ENCODE data around the gene XPO5. TPM values are rescaled to one million over a fixed set of nuclear protein-coding genes. Genes with fewer than 3 reads are reported as not detected.
"Not testable (repeated sequence)": the region's sequence is repeated elsewhere in the genome, so short reads cannot be mapped to it uniquely, and the experiment has no call there.

The XPO5 gene
- total and polyA plus RNA-seq, 5 experiments from 2014 or later: 5.1 to 51.6 (median 8.7) TPM

GRCh38 chr6:43502666-43503065 is 73.2 kb downstream of the XPO5 start:
- no peak for DNase-seq
- H3K27me3 Mint-ChIP-seq: peaks cover 0 to 5% (median under 1%) of the 10 kb centered on the region in 5 donors
- no peak for ATAC-seq
- no peak overlapping the region for H3K4me3 Mint-ChIP-seq
- POLR2A ChIA-PET: interaction anchor here (0.6 to 2.4 kb wide), 2 partner anchors 46 to 135 kb away, joined by 3 to 6 read pairs; no protein-coding TSS in a partner anchor
- H3K4me1 Mint-ChIP-seq: peaks cover 2 to 11% (median 7%) of the 10 kb centered on the region in 4 donors
- no peaks in the 10 kb centered on the region for H3K9me3 Mint-ChIP-seq
- H3K36me3 Mint-ChIP-seq: peaks cover 3 to 69% (median 5%) of the 10 kb centered on the region in 3 donors
- H3K27ac Mint-ChIP-seq: peak overlapping the region in 3 of 10 donors; percentile 20 to 53 (median 51)

GRCh38 chr6:43500921-43501320 is 74.9 kb downstream of the XPO5 start:
- Mint-ChIP-seq H3K4me1 (peaks cover 0 to 3% (median 0%) of the 10 kb centered on the region in 4 donors), H3K9me3 (no peaks in the 10 kb centered on the region), H3K27me3 (no peaks in the 10 kb centered on the region), H3K36me3 (peaks cover 3 to 69% (median 5%) of the 10 kb centered on the region in 3 donors), H3K4me3 (no peak overlapping the region), H3K27ac (peak overlapping the region in 2 of 10 donors; percentile 14 to 76)
- ATAC-seq: no peak
- POLR2A ChIA-PET: interaction anchor here (1.3 kb wide), 1 partner anchor 16 kb away, joined by 7 read pairs; the partner anchor contains the start of genes POLR1C and YIPF3
- DNase-seq: no peak

GRCh38 chr6:43499028-43499815 is 76.6 kb downstream of the XPO5 start:
- Mint-ChIP-seq H3K9me3 (no peaks in the 10 kb centered on the region), H3K27ac (peak overlapping the region in 3 of 10 donors; percentile 22 to 66 (median 45))
- POLR2A ChIA-PET: interaction anchor here (2.0 kb wide), 1 partner anchor 10 kb away, joined by 4 read pairs; no protein-coding TSS in a partner anchor

GRCh38 chr6:43498291-43498690 is 77.5 kb downstream of the XPO5 start:
- H3K27me3 Mint-ChIP-seq, ATAC-seq, H3K9me3 Mint-ChIP-seq, DNase-seq, H3K4me3 Mint-ChIP-seq: not testable (repeated sequence)
- peak overlapping the region in 2 of 10 donors; percentile 45 to 51 for H3K27ac Mint-ChIP-seq
- POLR2A ChIA-PET: interaction anchor here (2.0 kb wide), 1 partner anchor 9 kb away, joined by 4 read pairs; no protein-coding TSS in a partner anchor
- peaks cover 8 to 24% (median 21%) of the 10 kb centered on the region in 4 donors for H3K4me1 Mint-ChIP-seq
- peaks cover 0 to 51% (median 5%) of the 10 kb centered on the region in 3 donors for H3K36me3 Mint-ChIP-seq

More at GRCh38 chr6:43499028-43499815, 76.6 kb downstream of the XPO5 start:
- Mint-ChIP-seq H3K4me3 (no peak overlapping the region), H3K4me1 (peaks cover 8 to 18% (median 12%) of the 10 kb centered on the region in 4 donors), H3K36me3 (peaks cover 3 to 60% (median 5%) of the 10 kb centered on the region in 3 donors), H3K27me3 (no peaks in the 10 kb centered on the region)
- no peak for DNase-seq
- ATAC-seq: no peak

- ATAC-seq (no peak), DNase-seq (no peak)
- no peaks in the 10 kb centered on the region for H3K9me3 Mint-ChIP-seq
- peaks cover 10 to 30% (median 25%) of the 10 kb centered on the region in 4 donors for H3K4me1 Mint-ChIP-seq
- H3K27me3 Mint-ChIP-seq: no peaks in the 10 kb centered on the region
- POLR2A ChIA-PET: interaction anchor here (2.0 kb wide), 1 partner anchor 8 kb away, joined by 4 read pairs; no protein-coding TSS in a partner anchor
- H3K27ac Mint-ChIP-seq: peak overlapping the region in 1 of 10 donors; percentile 73
- no peak overlapping the region for H3K4me3 Mint-ChIP-seq
- H3K36me3 Mint-ChIP-seq: peaks cover 0 to 47% (median 5%) of the 10 kb centered on the region in 3 donors
Measured at GRCh38 chr6:43497689-43498088, 78.1 kb downstream of the XPO5 start.

GRCh38 chr6:43497129-43497396 is 78.8 kb downstream of the XPO5 start:
- H3K4me1 Mint-ChIP-seq: peaks cover 14 to 36% (median 27%) of the 10 kb centered on the region in 4 donors
- peaks cover 0 to 44% (median 5%) of the 10 kb centered on the region in 3 donors for H3K36me3 Mint-ChIP-seq
- POLR2A ChIA-PET: no interaction called here

GRCh38 chr6:43496370-43497128 is 79.3 kb downstream of the XPO5 start:
- Mint-ChIP-seq H3K27ac (peak overlapping the region in 4 of 10 donors; percentile 27 to 83 (median 75)), H3K4me3 (no peak overlapping the region), H3K4me1 (peaks cover 14 to 36% (median 27%) of the 10 kb centered on the region in 4 donors), H3K27me3 (no peaks in the 10 kb centered on the region), H3K9me3 (no peaks in the 10 kb centered on the region), H3K36me3 (peaks cover 0 to 39% (median under 1%) of the 10 kb centered on the region in 3 donors)
- DNase-seq: no peak
- no peak for ATAC-seq
- POLR2A ChIA-PET: interaction anchor here (0.8 to 1.7 kb wide), 2 partner anchors 11 to 19 kb away, joined by 5 to 6 read pairs; partner anchors contain the start of gene TJAP1

More at GRCh38 chr6:43497129-43497396, 78.8 kb downstream of the XPO5 start:
- H3K27me3 Mint-ChIP-seq: no peaks in the 10 kb centered on the region
- H3K9me3 Mint-ChIP-seq: no peaks in the 10 kb centered on the region
- no peak for ATAC-seq
- DNase-seq: no peak
- H3K27ac Mint-ChIP-seq: peak overlapping the region in 4 of 10 donors; percentile 23 to 76 (median 63)
- no peak overlapping the region for H3K4me3 Mint-ChIP-seq

- Mint-ChIP-seq H3K4me3 (peak overlapping the region in 6 of 10 donors; percentile 9 to 77 (median 34)), H3K27me3 (no peaks in the 10 kb centered on the region), H3K36me3 (peaks cover 0 to 29% (median 0%) of the 10 kb centered on the region in 3 donors), H3K4me1 (peaks cover 16 to 36% (median 27%) of the 10 kb centered on the region in 4 donors), H3K9me3 (no peaks in the 10 kb centered on the region), H3K27ac (peak overlapping the region; percentile 50 to 91 (median 84))
- POLR2A ChIA-PET: interaction anchor here (0.8 to 1.7 kb wide), 2 partner anchors 10 to 18 kb away, joined by 5 to 6 read pairs; partner anchors contain the start of gene TJAP1
- DNase-seq: no peak
- peak; percentile 60 to 77 for ATAC-seq
Measured at GRCh38 chr6:43495409-43495941, 80.4 kb downstream of the XPO5 start.

- DNase-seq (no peak), ATAC-seq (no peak)
- H3K4me3 Mint-ChIP-seq: peak overlapping the region in 2 of 10 donors; percentile 30
- H3K4me1 Mint-ChIP-seq: peaks cover 21 to 42% (median 30%) of the 10 kb centered on the region in 4 donors
- peaks cover 0 to 22% (median 0%) of the 10 kb centered on the region in 3 donors for H3K36me3 Mint-ChIP-seq
- POLR2A ChIA-PET: interaction anchor here (1.7 kb wide), 1 partner anchor 17 kb away, joined by 6 read pairs; the partner anchor contains the start of gene TJAP1
- H3K27me3 Mint-ChIP-seq: no peaks in the 10 kb centered on the region
- peak overlapping the region in 7 of 10 donors; percentile 80 to 91 (median 84) for H3K27ac Mint-ChIP-seq
- no peaks in the 10 kb centered on the region for H3K9me3 Mint-ChIP-seq
Measured at GRCh38 chr6:43494766-43495165, 81.1 kb downstream of the XPO5 start.

- H3K27me3 Mint-ChIP-seq: no peaks in the 10 kb centered on the region
- no peak for ATAC-seq
- POLR2A ChIA-PET: no interaction called here
- peaks cover 21 to 44% (median 30%) of the 10 kb centered on the region in 4 donors for H3K4me1 Mint-ChIP-seq
- H3K36me3 Mint-ChIP-seq: peaks cover 0 to 18% (median 0%) of the 10 kb centered on the region in 3 donors
- no peak for DNase-seq
- H3K9me3 Mint-ChIP-seq: no peaks in the 10 kb centered on the region
- H3K27ac Mint-ChIP-seq: peak overlapping the region in 8 of 10 donors; percentile 24 to 91 (median 56)
- H3K4me3 Mint-ChIP-seq: peak overlapping the region in 2 of 10 donors; percentile 26 to 30
Measured at GRCh38 chr6:43494321-43494720, 81.5 kb downstream of the XPO5 start.

GRCh38 chr6:43493833-43494232 is 82.0 kb downstream of the XPO5 start:
- Mint-ChIP-seq H3K9me3 (no peaks in the 10 kb centered on the region), H3K27me3 (no peaks in the 10 kb centered on the region), H3K36me3 (peaks cover 0 to 17% (median 0%) of the 10 kb centered on the region in 3 donors), H3K4me3 (peak overlapping the region in 1 of 10 donors; percentile 26), H3K4me1 (peaks cover 21 to 44% (median 32%) of the 10 kb centered on the region in 4 donors), H3K27ac (peak overlapping the region in 7 of 10 donors; percentile 24 to 74 (median 44))
- DNase-seq: no peak
- ATAC-seq: no peak
- POLR2A ChIA-PET: interaction anchor here (1.7 kb wide), 1 partner anchor 38 kb away, joined by 5 read pairs; the partner anchor contains the start of gene DLK2

Measured in naive thymus-derived CD8-positive, alpha-beta T cell (primary cell).